Mesendoderm (in vitro differentiated cells): Measurements from ENCODE around the gene OTUD5.

Source experiments
- DNase-seq: peaks from one replicate; pipeline ENCODE4 v3.0.0; 2013
- H2AK5ac ChIP-seq: 2 replicates; pipeline ENCODE4 v1.6.1; 2013; ENCODE audit warnings: low read length, inconsistent platforms
- H2BK120ac ChIP-seq: 2 replicates; pipeline ENCODE4 v1.6.1; 2013; ENCODE audit warnings: low read depth, mild to moderate bottlenecking, low read length, moderate library complexity, mixed read lengths
- H2BK15ac ChIP-seq: replicated peaks from 2 replicates; pipeline ENCODE4 v1.6.1; 2013; ENCODE audit warnings: low read depth, mild to moderate bottlenecking, moderate library complexity
- H2BK5ac ChIP-seq: 2 replicates; pipeline ENCODE4 v1.6.1; 2013; ENCODE audit warnings: low read length, inconsistent platforms
- H3K18ac ChIP-seq: 2 replicates; pipeline ENCODE4 v1.6.1; 2013; ENCODE audit warnings: mild to moderate bottlenecking, low read length, mixed read lengths
- H3K23ac ChIP-seq: one replicate; pipeline ENCODE4 v1.6.1; 2013; ENCODE audit warnings: low read length
- H3K27ac ChIP-seq: 2 replicates; pipeline ENCODE4 v1.5.1; 2013; ENCODE audit warnings: low read depth, mild to moderate bottlenecking, inconsistent platforms, low read length, moderate library complexity
- H3K27me3 ChIP-seq: 2 replicates; pipeline ENCODE4 v1.6.1; 2013; ENCODE audit warnings: low read length, control low read depth, mild to moderate bottlenecking, inconsistent platforms; ENCODE audit not compliant: insufficient read depth, poor library complexity
- H3K36me3 ChIP-seq: 2 replicates; pipeline ENCODE4 v1.6.1; 2013; ENCODE audit warnings: low read length, inconsistent platforms; ENCODE audit not compliant: control insufficient read depth, insufficient read depth
- H3K4ac ChIP-seq: one replicate; pipeline ENCODE4 v1.6.1; 2013; ENCODE audit warnings: low read depth, mild to moderate bottlenecking, low read length, moderate library complexity
- H3K4me1 ChIP-seq: 2 replicates; pipeline ENCODE4 v1.6.1; 2013; ENCODE audit warnings: low read depth, low read length, inconsistent platforms; ENCODE audit not compliant: control insufficient read depth
- H3K4me2 ChIP-seq: 2 replicates; pipeline ENCODE4 v1.6.1; 2013; ENCODE audit warnings: low read length
- H3K4me3 ChIP-seq: 2 replicates; pipeline ENCODE4 v1.5.1; 2013; ENCODE audit warnings: mild to moderate bottlenecking, low read length
- H3K56ac ChIP-seq: one replicate; pipeline ENCODE4 v1.6.1; 2013; ENCODE audit warnings: low read length
- H3K79me1 ChIP-seq: 2 replicates; pipeline ENCODE4 v1.6.1; 2013; ENCODE audit warnings: low read length, inconsistent platforms
- H3K79me2 ChIP-seq: 2 replicates; pipeline ENCODE4 v1.6.1; 2013; ENCODE audit warnings: mild to moderate bottlenecking, low read length; ENCODE audit not compliant: control insufficient read depth, insufficient read depth
- H3K9ac ChIP-seq: 2 replicates; pipeline ENCODE4 v1.6.1; 2013; ENCODE audit warnings: low read length, inconsistent platforms
- H4K5ac ChIP-seq: one replicate; pipeline ENCODE4 v1.6.1; 2013; ENCODE audit warnings: low read length
- H4K8ac ChIP-seq: one replicate; pipeline ENCODE4 v1.6.1; 2013; ENCODE audit warnings: low read depth, mild to moderate bottlenecking, control low read depth, low read length, moderate library complexity
- WGBS: extraction: QIAGEN DNeasy Blood & Tissue Kit; methylation state at CpG from one replicate; pipeline ENCODE4 v1.1.7; 2013; ENCODE audit warnings: low lambda C conversion rate, missing lambda C conversion rate; ENCODE audit not compliant: insufficient coverage; ENCODE audit errors: extremely low coverage; 5-methylcytosine and 5-hydroxymethylcytosine counted together

OTUD5 gene

GRCh38 chrX:48999030-48999429 is 41.6 kb upstream of the OTUD5 start:
- H4K5ac ChIP-seq: no peak overlapping the region
- H3K4me3 ChIP-seq: no peak overlapping the region
- no peak overlapping the region for H2BK5ac ChIP-seq
- H3K23ac ChIP-seq: no peak overlapping the region
- no peak overlapping the region for H2BK120ac ChIP-seq
- H3K79me2 ChIP-seq: peaks cover 2% of the 10 kb centered on the region
- WGBS: no CpG with 5 or more reads among the region's 5 CpGs
- no peak overlapping the region for H3K4ac ChIP-seq
- no peak overlapping the region for H2AK5ac ChIP-seq
- no peak overlapping the region for H3K9ac ChIP-seq
- no peak overlapping the region for H3K56ac ChIP-seq
- no peaks in the 10 kb centered on the region for H3K27me3 ChIP-seq
- H4K8ac ChIP-seq: no peak overlapping the region
- no peak overlapping the region for H3K27ac ChIP-seq
- no peaks in the 10 kb centered on the region for H3K79me1 ChIP-seq
- H3K18ac ChIP-seq: no peak overlapping the region
- no peak for DNase-seq
- no peak overlapping the region for H2BK15ac ChIP-seq
- no peaks in the 10 kb centered on the region for H3K4me1 ChIP-seq
- no peak overlapping the region for H3K4me2 ChIP-seq
- H3K36me3 ChIP-seq: no peaks in the 10 kb centered on the region

DNA sequence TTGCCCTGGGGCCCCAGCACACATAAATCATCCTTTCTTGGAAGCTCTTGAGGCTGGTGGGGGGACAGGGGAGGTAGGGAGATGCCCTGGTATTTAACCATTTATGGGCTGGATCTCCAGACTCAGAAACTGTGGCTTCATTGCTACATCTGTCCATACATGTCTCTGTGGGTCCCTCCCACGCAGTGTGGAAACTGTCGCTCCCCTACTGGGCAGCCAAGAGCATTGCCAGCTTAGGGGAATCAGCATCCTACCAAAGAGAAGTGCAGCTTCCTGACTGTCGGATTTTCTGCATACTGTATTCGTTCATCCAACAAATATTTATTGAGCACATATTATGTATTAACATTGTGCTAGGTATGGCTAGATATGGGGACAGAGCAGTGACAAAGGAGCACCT is 41.0 kb upstream of the OTUD5 start:
- no peak overlapping the region for H4K5ac ChIP-seq
- no peaks in the 10 kb centered on the region for H3K27me3 ChIP-seq
- H3K4ac ChIP-seq: no peak overlapping the region
- no peak overlapping the region for H3K23ac ChIP-seq
- no peaks in the 10 kb centered on the region for H3K4me1 ChIP-seq
- no peak overlapping the region for H2BK15ac ChIP-seq
- H3K56ac ChIP-seq: no peak overlapping the region
- H3K27ac ChIP-seq: no peak overlapping the region
- no peak overlapping the region for H2BK5ac ChIP-seq
- H3K4me3 ChIP-seq: no peak overlapping the region
- no peak overlapping the region for H2AK5ac ChIP-seq
- no peak overlapping the region for H2BK120ac ChIP-seq
- H3K18ac ChIP-seq: no peak overlapping the region
- DNase-seq: no peak
- no peak overlapping the region for H3K4me2 ChIP-seq
- no peaks in the 10 kb centered on the region for H3K36me3 ChIP-seq
- H4K8ac ChIP-seq: no peak overlapping the region
- no peak overlapping the region for H3K9ac ChIP-seq
- no peaks in the 10 kb centered on the region for H3K79me1 ChIP-seq
- peaks cover 2% of the 10 kb centered on the region for H3K79me2 ChIP-seq
- WGBS: no CpG with 5 or more reads among the region's 4 CpGs

GRCh38 chrX:48997865-48998264 is 40.5 kb upstream of the OTUD5 start:
- no peaks in the 10 kb centered on the region for H3K4me1 ChIP-seq
- no peak overlapping the region for H3K4me3 ChIP-seq
- no CpG with 5 or more reads among the region's 1 CpG for WGBS
- no peak overlapping the region for H3K27ac ChIP-seq
- no peak overlapping the region for H2AK5ac ChIP-seq
- no peaks in the 10 kb centered on the region for H3K27me3 ChIP-seq
- H2BK5ac ChIP-seq: no peak overlapping the region
- H3K9ac ChIP-seq: no peak overlapping the region
- no peaks in the 10 kb centered on the region for H3K36me3 ChIP-seq
- no peak overlapping the region for H3K18ac ChIP-seq
- no peak overlapping the region for H2BK15ac ChIP-seq
- no peak overlapping the region for H3K4me2 ChIP-seq
- no peak overlapping the region for H4K5ac ChIP-seq
- H3K23ac ChIP-seq: no peak overlapping the region
- peaks cover 2% of the 10 kb centered on the region for H3K79me2 ChIP-seq
- H3K4ac ChIP-seq: no peak overlapping the region
- no peaks in the 10 kb centered on the region for H3K79me1 ChIP-seq
- DNase-seq: no peak
- H4K8ac ChIP-seq: no peak overlapping the region
- no peak overlapping the region for H3K56ac ChIP-seq
- H2BK120ac ChIP-seq: no peak overlapping the region

GRCh38 chrX:48997455-48997854 is 40.0 kb upstream of the OTUD5 start:
- Histone ChIP-seq H3K27me3 (no peaks in the 10 kb centered on the region), H3K9ac (no peak overlapping the region), H3K79me2 (peaks cover 2% of the 10 kb centered on the region), H3K4me3 (no peak overlapping the region), H2BK5ac (no peak overlapping the region), H3K27ac (no peak overlapping the region), H3K36me3 (no peaks in the 10 kb centered on the region), H4K8ac (no peak overlapping the region), H3K18ac (no peak overlapping the region), H3K79me1 (no peaks in the 10 kb centered on the region), H2BK120ac (no peak overlapping the region), H3K23ac (no peak overlapping the region), H4K5ac (no peak overlapping the region), H3K4ac (no peak overlapping the region), H3K4me1 (no peaks in the 10 kb centered on the region), H2BK15ac (no peak overlapping the region), H2AK5ac (no peak overlapping the region), H3K4me2 (no peak overlapping the region), H3K56ac (no peak overlapping the region)
- 100% methylated on average over 2 of the region's 3 CpGs for WGBS
- DNase-seq: no peak

DNA sequence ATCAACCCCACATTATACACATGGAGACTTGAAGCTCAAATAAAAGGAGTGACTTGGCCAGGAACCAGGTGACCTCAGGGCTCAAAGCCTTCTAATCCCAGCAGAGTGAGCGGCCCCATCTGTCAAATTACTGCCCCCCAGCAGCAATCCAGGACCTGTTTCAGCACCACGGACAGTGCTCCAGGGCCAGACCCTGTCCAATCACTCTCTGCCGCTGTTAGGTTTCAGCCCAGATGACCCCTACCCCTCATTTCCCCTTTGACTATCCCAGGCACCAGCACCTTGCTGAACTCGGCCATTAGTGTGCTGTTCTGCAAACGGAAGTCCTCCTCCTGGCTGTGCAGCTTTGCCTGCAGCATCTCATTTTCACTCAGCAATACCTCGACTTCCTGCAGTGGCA is 39.6 kb upstream of the OTUD5 start:
- H3K9ac ChIP-seq: no peak overlapping the region
- H3K79me1 ChIP-seq: no peaks in the 10 kb centered on the region
- peak; percentile 23 for DNase-seq
- H4K8ac ChIP-seq: no peak overlapping the region
- H2AK5ac ChIP-seq: no peak overlapping the region
- H3K27me3 ChIP-seq: no peaks in the 10 kb centered on the region
- H3K23ac ChIP-seq: no peak overlapping the region
- H3K4ac ChIP-seq: no peak overlapping the region
- H2BK120ac ChIP-seq: no peak overlapping the region
- H2BK5ac ChIP-seq: no peak overlapping the region
- WGBS: no CpG with 5 or more reads among the region's 6 CpGs
- H3K4me1 ChIP-seq: no peaks in the 10 kb centered on the region
- H3K36me3 ChIP-seq: no peaks in the 10 kb centered on the region
- H3K79me2 ChIP-seq: peaks cover 2% of the 10 kb centered on the region
- H3K4me2 ChIP-seq: no peak overlapping the region
- H3K56ac ChIP-seq: no peak overlapping the region
- no peak overlapping the region for H3K27ac ChIP-seq
- H4K5ac ChIP-seq: no peak overlapping the region
- H2BK15ac ChIP-seq: no peak overlapping the region
- no peak overlapping the region for H3K18ac ChIP-seq
- H3K4me3 ChIP-seq: no peak overlapping the region

DNA sequence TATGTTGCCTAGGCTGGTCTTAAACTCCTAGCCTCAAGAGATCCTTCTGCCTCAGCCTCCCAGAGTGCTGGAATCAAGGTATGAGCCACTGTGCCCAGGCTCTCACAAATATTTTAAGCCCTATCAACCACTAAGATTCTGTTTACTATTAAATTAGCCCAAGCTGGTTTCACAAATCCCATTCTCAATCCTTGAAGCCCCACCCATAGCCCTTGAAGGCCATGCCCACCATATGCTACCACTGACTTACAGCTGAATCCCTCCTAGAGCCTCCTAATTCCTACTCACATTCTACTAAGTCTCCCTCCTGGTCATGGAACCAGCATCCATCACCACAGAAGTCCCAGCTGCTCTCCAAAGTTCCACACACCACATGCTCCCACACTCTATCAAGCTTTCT is 34.9 kb upstream of the OTUD5 start:
- Histone ChIP-seq H3K79me2 (no peaks in the 10 kb centered on the region), H3K27ac (no peak overlapping the region), H3K79me1 (no peaks in the 10 kb centered on the region), H3K23ac (no peak overlapping the region), H3K56ac (no peak overlapping the region), H3K18ac (no peak overlapping the region), H4K5ac (no peak overlapping the region), H4K8ac (no peak overlapping the region), H3K4me3 (no peak overlapping the region), H3K9ac (no peak overlapping the region), H3K27me3 (no peaks in the 10 kb centered on the region), H3K4me2 (no peak overlapping the region), H2BK120ac (no peak overlapping the region), H3K36me3 (no peaks in the 10 kb centered on the region), H3K4ac (no peak overlapping the region), H2BK5ac (no peak overlapping the region), H2AK5ac (no peak overlapping the region), H2BK15ac (no peak overlapping the region), H3K4me1 (no peaks in the 10 kb centered on the region)
- no peak for DNase-seq
